ENCODE measurements around the gene FAR2.
"Not testable (repeated sequence)": the region's sequence is repeated elsewhere in the genome, so short reads cannot be mapped to it uniquely, and the experiment has no call there.

Gene FAR2

GRCh38 chr12:29152981-29153630, 4.0 kb downstream of the FAR2 start:
- no peak for DNase-seq

DNA sequence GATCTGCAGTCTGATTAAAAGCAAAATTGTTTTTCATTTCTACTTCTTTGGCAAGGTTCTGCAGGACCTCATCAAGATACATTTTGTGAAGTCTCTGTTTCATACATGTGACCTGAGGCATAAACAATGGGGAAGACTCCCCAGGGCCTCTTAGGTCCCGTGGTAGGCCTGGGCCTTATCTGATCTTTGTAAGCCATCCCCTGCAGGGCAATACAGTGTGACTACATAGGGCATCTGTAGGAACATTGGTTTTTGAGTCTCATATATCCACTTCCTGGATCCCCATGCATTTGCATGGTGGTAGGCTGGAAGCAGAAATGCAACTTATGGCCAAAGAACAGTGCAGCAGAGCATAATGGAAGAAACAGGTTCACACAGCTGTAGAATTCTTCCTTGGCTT, 6.0 kb downstream of the FAR2 start:
- no peak for DNase-seq

- peak; percentile 73 for DNase-seq
These were observed 8.4 kb downstream of the FAR2 start for GRCh38 chr12:29157486-29157946.

- DNase-seq = no peak
These were observed 9.2 kb downstream of the FAR2 start for GRCh38 chr12:29158115-29158763.

DNA sequence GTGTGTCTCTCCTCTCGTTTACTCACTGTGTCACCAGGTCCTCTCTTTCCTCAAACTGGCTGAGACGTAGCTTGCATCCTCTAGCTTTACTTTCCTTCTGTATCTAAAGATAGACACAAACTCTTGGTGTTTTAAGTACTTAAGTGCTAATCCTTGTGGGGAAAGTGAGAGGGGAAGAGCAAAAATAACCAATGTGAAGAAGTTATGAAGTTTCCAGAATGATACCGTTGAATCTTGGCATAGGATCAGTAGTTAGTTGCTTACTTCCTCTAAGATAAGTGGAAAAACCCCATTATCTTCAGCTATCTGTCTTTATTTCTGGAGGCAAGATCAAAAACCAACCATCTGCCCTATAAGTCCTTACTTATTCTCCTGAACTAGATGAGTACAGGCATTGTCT, 10.6 kb downstream of the FAR2 start:
- no peak for DNase-seq

- DNase-seq = no peak
These were observed 11.2 kb downstream of the FAR2 start for GRCh38 chr12:29160230-29160629.

DNA sequence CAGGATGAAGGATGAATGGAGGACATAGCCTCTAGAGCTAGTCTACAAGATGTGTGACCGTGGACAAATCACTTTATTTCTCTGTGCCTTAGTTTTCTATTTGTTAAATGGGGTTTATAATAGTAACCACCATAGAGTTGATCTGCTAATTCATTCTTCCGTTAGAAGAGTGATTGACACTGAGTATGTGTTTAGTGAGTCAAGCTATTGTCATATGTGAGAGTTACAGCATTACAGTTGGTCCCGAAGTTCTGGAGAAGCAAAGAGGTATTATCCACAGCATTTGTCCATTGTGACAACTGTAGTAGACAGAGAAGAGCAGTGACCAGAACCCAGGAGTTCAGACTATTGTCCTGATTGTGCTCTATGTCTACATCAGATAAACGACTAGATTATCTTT, 14.1 kb downstream of the FAR2 start:
- DNase-seq = no peak

DNA sequence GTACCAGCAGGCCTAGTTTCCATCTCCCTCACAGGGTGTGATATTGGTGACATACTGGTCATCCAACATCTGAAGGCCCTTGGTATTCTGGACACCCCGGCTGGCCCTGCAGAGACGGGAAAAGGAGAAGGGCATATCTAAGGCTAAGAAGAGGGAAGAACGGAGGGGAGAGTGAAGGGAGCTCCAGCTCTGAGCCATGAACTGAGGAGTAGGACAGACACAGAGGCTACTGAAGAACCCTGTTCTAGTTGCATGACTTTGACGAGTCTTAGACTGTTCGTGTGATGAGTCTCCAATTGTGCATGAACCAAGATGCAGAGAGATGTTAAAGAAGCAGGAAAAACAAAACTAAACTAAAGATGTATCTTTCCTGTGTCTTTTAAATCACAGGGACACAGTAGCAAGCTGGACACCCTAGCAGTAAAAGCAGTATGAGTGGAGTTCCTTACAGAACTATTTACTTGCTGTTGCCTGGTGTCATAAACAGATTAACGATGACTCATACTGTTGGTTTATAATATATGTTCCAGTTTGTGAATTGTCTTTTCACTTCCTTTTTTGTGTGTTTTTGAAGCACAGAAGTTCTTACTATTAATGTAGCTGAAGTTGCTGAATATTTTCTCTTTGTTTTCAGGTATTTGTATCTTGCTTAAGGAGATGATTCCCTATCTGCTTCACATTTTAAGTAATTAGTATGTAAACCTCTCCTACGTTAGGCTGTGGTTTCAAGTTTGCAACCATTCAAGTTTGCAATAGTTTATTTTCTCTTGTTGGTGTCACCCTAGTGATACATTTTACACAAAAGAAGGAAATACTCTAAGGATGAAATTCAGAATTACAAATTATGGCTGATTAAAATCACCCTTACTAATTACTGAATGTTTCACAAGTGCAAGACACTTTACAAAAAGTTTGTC, 15.7 kb downstream of the FAR2 start:
- DNase-seq = peak; percentile 28

- no peak for DNase-seq
These were observed 18.4 kb downstream of the FAR2 start for GRCh38 chr12:29167445-29167844.

- DNase-seq = no peak
These were observed 18.9 kb downstream of the FAR2 start for GRCh38 chr12:29167988-29168387.

DNA sequence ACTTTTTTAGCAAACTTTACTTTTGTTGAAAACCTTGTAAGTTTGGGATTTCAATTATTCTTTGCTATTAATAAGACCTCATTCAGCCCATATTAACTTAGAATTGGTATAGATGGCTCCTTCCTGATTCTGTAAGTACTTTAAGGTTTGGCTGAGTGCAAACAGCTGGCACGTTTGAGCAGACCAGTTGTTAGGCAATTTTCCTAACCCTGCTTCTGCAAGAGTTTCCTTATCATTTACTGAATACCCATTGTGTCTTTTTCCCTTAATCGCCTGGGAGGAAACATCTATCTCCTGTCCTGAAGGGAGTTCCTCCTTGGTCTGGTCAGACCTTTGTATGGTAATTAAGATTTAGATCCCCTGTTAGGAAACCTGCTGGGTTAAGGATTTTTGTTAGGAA, 20.9 kb downstream of the FAR2 start:
- not testable (repeated sequence) for DNase-seq

DNA sequence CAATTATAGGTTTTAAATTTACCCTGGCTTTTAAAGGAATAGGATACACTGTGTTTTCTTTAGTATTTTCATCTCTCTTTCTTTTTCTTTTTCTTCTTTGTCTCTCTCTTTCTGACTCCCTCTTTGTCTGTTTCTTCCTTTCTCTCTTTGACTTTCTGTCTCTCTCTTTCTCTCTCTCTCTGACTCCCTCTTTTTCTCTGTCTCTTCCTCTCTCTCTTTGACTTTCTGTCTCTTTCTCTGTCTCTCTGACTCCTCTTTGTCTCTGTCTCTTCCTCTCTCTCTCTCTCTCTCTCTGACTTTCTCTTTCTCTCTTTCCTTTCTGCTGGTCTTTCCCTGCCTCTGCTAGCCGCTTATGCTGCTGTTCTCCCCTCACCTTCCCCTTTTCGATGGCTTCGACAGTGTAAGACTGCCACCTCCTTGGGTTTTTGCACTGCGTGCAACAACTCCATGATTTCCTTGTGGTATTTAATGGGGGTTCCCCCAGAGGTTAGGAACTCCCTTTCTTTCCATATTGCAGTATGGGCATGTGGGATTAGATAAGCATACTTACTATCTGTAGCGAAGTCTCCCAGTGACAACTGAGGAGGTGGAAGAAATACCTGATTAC, 21.5 kb downstream of the FAR2 start:
- DNase-seq = not testable (repeated sequence)

GRCh38 chr12:29171421-29172258, 22.6 kb downstream of the FAR2 start:
- no peak for DNase-seq

DNA sequence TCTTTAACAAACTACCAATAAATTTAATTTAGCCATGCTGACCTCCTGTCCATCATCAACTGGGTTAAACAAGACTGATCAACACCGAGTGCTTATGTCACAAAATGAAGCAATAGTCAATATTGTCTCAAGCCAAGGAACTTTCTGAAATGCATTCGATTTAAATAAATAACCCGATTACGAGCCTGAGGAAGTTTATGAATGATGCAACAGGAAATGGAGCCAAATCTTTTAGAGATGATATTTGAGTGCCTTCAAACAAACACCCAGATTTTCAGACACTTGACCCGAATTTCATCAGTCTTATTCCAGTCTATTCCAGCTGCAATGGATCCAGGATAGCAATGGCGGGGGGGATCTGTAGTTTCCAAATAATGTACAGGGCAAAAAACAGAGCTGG, 27.9 kb downstream of the FAR2 start:
- peak; percentile 10 for DNase-seq

- not testable (repeated sequence) for DNase-seq
These were observed 33.2 kb downstream of the FAR2 start for GRCh38 chr12:29182247-29182646.

DNA sequence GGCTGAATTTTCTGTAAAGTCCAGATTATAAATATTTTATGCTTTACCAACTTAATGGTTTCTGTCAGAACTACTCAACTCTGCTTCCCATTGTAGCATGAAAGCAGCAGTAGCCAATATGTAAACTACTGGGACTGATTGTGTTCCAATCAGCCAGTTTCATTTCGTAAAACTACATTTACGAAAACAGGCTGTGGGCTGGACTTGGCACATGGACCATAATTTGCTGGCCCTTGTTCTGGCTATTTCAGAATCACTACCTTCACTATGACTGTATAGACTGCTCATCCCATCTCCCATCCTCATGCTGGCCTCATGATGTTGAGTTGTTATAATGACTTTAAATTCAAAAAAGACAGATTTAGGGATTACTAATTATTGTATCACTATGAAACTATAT, 38.7 kb downstream of the FAR2 start:
- DNase-seq = no peak

GRCh38 chr12:29191267-29191850, 42.3 kb downstream of the FAR2 start:
- no peak for DNase-seq

DNA sequence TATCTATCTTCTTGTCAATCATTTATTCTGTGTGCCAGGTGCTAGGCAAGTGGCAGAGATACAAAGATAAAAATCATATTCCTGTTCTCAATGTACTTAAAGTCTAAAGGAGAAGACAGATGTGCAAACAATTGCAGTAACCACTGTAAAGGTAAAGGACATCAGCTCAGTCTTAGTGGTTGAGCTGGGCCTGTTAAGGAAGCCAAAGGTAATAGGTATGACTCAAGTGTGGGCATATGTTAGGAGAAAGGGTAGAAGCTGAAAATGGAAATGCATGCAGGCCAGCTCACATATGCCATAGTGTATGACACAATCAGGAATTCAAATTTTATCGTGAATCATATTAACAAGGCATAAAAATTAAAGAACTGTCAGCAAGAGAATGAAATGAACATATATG, 49.8 kb downstream of the FAR2 start:
- DNase-seq = no peak

DNA sequence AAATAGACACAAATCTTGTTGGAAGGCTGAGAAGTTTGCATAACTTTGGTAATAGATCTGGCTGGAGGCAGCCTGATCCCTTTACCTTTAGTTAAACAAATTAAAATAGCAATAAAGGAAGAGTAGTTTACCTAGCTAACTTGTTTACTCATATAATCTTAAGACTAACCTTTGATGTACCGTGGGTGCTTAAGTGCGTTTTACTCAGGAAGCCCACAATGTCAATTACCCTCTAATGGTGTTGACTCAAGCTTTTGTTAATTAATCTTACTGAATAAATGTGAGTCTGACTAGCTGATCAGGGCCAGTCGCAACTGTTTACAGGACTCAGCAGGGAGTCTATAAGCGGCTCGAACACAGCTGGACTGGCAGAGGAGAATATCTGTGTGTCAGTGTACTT, 51.5 kb downstream of the FAR2 start:
- no peak for DNase-seq

DNA sequence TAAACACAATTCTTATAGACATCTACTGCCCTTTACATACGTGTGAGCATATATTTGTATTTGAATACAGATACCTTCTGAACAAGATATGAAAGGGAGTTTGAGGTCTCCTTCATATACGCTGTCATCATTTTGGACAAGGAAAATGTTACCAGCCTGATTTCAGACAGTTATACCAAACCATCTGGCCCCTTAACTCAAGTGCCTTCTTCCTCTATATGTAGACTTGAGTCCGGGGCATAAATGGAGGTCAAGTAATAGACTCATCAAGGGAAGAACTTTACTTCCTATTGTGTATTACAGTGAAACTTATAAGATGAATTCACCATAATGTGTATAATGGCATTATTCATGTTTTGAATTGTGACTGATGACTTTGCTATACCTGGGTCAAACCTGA, 52.2 kb downstream of the FAR2 start:
- DNase-seq = no peak

GRCh38 chr12:29201746-29202145, 52.7 kb downstream of the FAR2 start:
- DNase-seq = no peak

GRCh38 chr12:29204521-29204920, 55.4 kb downstream of the FAR2 start:
- DNase-seq = no peak
